Gastroesophageal sphincter (tissue), 4 donors: Measurements from ENCODE around the gene IFI6. TPM values are rescaled to one million over a fixed set of nuclear protein-coding genes. Genes with fewer than 3 reads are reported as not detected.
"Not testable (repeated sequence)": the region's sequence is repeated elsewhere in the genome, so short reads cannot be mapped to it uniquely, and the experiment has no call there.

ENCODE experiments used
- ATAC-seq: fragments of 150-250 bp; one replicate; pipeline ENCODE4 v1.9.1; 2016; ENCODE audit warnings: mild to moderate bottlenecking, moderate library complexity
- H3K27ac ChIP-seq, 4 donors: fragments of 200-600 bp; sonication (generic) in 3 of 4; 1 replicate in 3 of 4; 2 replicates in 1 of 4; pipeline ENCODE4 v1.5.1; 2016 to 2019
- H3K27me3 ChIP-seq: fragments of 200-600 bp; sonication (generic); one replicate; pipeline ENCODE4 v1.5.1; 2019
- H3K36me3 ChIP-seq, 2 donors: fragments of 200-600 bp; sonication (generic); one replicate each; pipeline ENCODE4 v1.5.1; 2019; ENCODE audit warnings: control low read depth in 1 of 2
- H3K4me1 ChIP-seq, 3 donors: fragments of 200-600 bp; sonication (generic); 1 replicate in 2 of 3; 2 replicates in 1 of 3; pipeline ENCODE4 v1.5.1; 2016 to 2019; ENCODE audit warnings: control low read depth in 2 of 3
- H3K4me3 ChIP-seq, 2 donors: fragments of 200-600 bp; sonication (generic); one replicate each; pipeline ENCODE4 v1.5.1; 2019; ENCODE audit warnings: mild to moderate bottlenecking in 1 of 2, moderate library complexity in 1 of 2
- H3K9me3 ChIP-seq, 3 donors: fragments of 200-600 bp; sonication (generic); one replicate each; pipeline ENCODE4 v1.5.1; 2017 to 2019; ENCODE audit warnings: control low read depth in 2 of 3
- CTCF ChIP-seq, 4 experiments: fragments of 200-600 bp in 2 of 4; fragments of 450-650 bp in 2 of 4; sonication (generic) in 1 of 4; IDR thresholded peaks; one replicate each; pipeline ENCODE4 v1.5.1; 2017 to 2019; ENCODE audit warnings: antibody characterized with exemption in 4 of 4, mild to moderate bottlenecking in 2 of 4, moderate library complexity in 2 of 4
- EP300 ChIP-seq: sonication (generic); formaldehyde crosslinking; IDR thresholded peaks from one replicate; pipeline ENCODE4 v1.6.1; 2017; ENCODE audit warnings: antibody characterized with exemption, mild to moderate bottlenecking
- POLR2A ChIP-seq, 2 donors: fragments of 450-650 bp; IDR thresholded peaks; one replicate each; pipeline ENCODE4 v1.6.1; 2017; ENCODE audit warnings: antibody characterized with exemption in 2 of 2, mild to moderate bottlenecking in 2 of 2, moderate library complexity in 1 of 2
- POLR2AphosphoS5 ChIP-seq: sonication (generic); formaldehyde crosslinking; IDR thresholded peaks from one replicate; pipeline ENCODE4 v1.6.1; 2017; ENCODE audit warnings: antibody characterized with exemption
- WGBS, 2 donors: methylation state at CpG; one replicate each; pipeline ENCODE4 v1.1.5; 2018; ENCODE audit warnings: low coverage in 1 of 2; 5-methylcytosine and 5-hydroxymethylcytosine counted together
- total RNA-seq, 4 donors: library from RNA; depleted of rRNA; stranded (reverse); fragments of >200 nt; gene quantifications; one replicate each; pipeline ENCODE4 v1.1.0, GENCODE V29; 2016

The IFI6 gene
- total RNA-seq, 4 donors from 2014 or later, result 28.5 to 98.5 (median 55.1) TPM

GRCh38 chr1:27713139-27713725 is 41.2 kb upstream of the IFI6 start:
- H3K27ac ChIP-seq, result no peak overlapping the region
- no peak overlapping the region for H3K4me3 ChIP-seq
- no peaks in the 10 kb centered on the region for H3K4me1 ChIP-seq
- no peaks in the 10 kb centered on the region for H3K36me3 ChIP-seq
- H3K27me3 ChIP-seq, result no peaks in the 10 kb centered on the region
- no peaks in the 10 kb centered on the region for H3K9me3 ChIP-seq
- ATAC-seq, result no peak
- WGBS, 2 donors, result 33 to 54% methylated on average over 2 to 3 of the region's 3 CpGs
- TF ChIP-seq POLR2AphosphoS5 (no peak), POLR2A (IDR thresholded peaks at IDR 0.05) (no peak), CTCF (IDR thresholded peaks at IDR 0.05) (no peak), EP300 (no peak)

DNA sequence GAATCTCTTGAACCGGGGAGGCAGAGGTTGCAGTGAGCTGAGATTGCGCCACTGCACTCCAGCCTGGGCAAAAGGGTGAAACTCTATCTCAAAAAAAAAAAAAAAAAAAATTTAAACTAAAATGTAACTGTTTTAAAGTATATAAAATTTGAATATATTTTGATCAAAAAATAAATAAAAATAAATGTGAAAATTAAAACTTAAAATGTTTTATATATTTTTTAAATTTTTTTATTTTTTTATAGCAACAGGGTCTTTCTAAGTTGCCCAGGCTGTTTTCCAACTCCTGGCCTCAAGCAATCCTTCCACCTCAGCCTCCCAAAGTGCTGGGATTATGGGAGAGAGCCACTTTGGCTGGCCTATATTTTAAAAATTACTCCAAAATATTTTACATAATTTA is 38.6 kb upstream of the IFI6 start:
- H3K27ac ChIP-seq, result no peak overlapping the region
- H3K36me3 ChIP-seq, result no peaks in the 10 kb centered on the region
- no peaks in the 10 kb centered on the region for H3K4me1 ChIP-seq
- H3K27me3 ChIP-seq, result no peaks in the 10 kb centered on the region
- 95% methylated on average over 2 of the region's 2 CpGs; no CpG with 5 or more reads in 1 of the 2 donors for WGBS, 2 donors
- H3K9me3 ChIP-seq, result no peaks in the 10 kb centered on the region
- ATAC-seq, result no peak
- H3K4me3 ChIP-seq, result no peak overlapping the region
- no peak for TF ChIP-seq POLR2A (IDR thresholded peaks at IDR 0.05)
- no peak for TF ChIP-seq EP300
- no peak for TF ChIP-seq POLR2AphosphoS5
- TF ChIP-seq CTCF (IDR thresholded peaks at IDR 0.05), result no peak

- Histone ChIP-seq H3K9me3 (peaks cover 0 to 10% (median 0%) of the 10 kb centered on the region in 3 donors), H3K4me3 (no peak overlapping the region), H3K4me1 (no peaks in the 10 kb centered on the region), H3K36me3 (no peaks in the 10 kb centered on the region), H3K27ac (no peak overlapping the region), H3K27me3 (peaks cover 7% of the 10 kb centered on the region)
- no peak for TF ChIP-seq POLR2A (IDR thresholded peaks at IDR 0.05)
- no peak for TF ChIP-seq POLR2AphosphoS5
- TF ChIP-seq EP300, result no peak
- ATAC-seq, result no peak
- 53 to 83% methylated on average over 2 of the region's 2 CpGs for WGBS, 2 donors
These were observed 33.6 kb upstream of the IFI6 start for GRCh38 chr1:27705545-27705944.

DNA sequence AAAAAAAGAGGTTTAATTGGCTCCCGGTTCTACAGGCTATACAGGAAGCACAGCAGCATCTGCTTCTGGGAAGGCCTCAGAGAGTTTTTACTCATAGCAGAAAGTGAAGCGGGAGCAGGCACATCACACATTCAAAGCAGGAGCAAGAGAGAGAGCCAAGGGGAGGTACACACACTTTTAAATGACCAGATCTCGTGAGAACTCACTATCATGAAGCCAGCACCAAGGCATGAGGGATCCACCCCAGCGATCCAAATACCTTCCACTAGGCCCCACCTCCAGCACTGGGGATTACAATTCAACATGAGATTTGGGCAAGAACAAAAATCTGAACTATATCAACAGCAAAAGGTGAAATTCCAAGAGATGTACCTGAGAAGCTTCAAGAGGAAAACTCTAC is 33.0 kb upstream of the IFI6 start:
- ATAC-seq, result no peak
- no peak overlapping the region for H3K4me3 ChIP-seq
- H3K4me1 ChIP-seq, result no peaks in the 10 kb centered on the region
- H3K36me3 ChIP-seq, result no peaks in the 10 kb centered on the region
- no peak overlapping the region for H3K27ac ChIP-seq
- WGBS, 2 donors, result 61 to 73% methylated on average over 4 of the region's 4 CpGs
- TF ChIP-seq CTCF (IDR thresholded peaks at IDR 0.05) (no peak), POLR2AphosphoS5 (no peak), EP300 (no peak), POLR2A (IDR thresholded peaks at IDR 0.05) (no peak)
- H3K27me3 ChIP-seq, result peaks cover 7% of the 10 kb centered on the region
- peaks cover 0 to 10% (median 0%) of the 10 kb centered on the region in 3 donors for H3K9me3 ChIP-seq

GRCh38 chr1:27696835-27697234 is 24.8 kb upstream of the IFI6 start:
- H3K27ac ChIP-seq, result not testable (repeated sequence)

DNA sequence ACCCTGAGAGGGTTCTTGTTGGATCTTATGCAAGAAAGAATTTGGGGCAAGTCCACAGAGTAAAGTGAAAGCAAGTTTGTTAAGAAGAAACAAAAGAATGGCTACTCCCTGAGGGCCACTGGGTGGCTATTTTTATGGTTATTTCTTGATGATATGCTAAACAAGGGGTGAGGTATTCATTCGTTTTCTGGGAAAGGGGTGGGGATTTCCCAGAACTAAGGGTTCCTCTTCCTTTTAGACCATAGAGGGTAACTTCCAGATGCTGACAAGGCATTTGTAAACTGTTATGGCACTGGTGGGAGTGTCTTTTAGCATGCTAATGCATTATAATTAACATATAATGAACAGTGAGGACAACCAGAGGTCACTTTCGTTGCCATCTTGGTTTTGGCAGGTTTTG is 18.2 kb upstream of the IFI6 start:
- TF ChIP-seq POLR2A (IDR thresholded peaks at IDR 0.05) (no peak), EP300 (no peak), POLR2AphosphoS5 (no peak), CTCF (IDR thresholded peaks at IDR 0.05) (no peak)
- Histone ChIP-seq H3K4me1 (no peaks in the 10 kb centered on the region), H3K4me3 (no peak overlapping the region), H3K9me3 (no peaks in the 10 kb centered on the region), H3K27ac (no peak overlapping the region), H3K27me3 (peaks cover 14% of the 10 kb centered on the region), H3K36me3 (no peaks in the 10 kb centered on the region)
- no peak for ATAC-seq
- WGBS, 2 donors, result 50 to 59% methylated on average over 2 of the region's 2 CpGs

More at GRCh38 chr1:27696835-27697234, 24.8 kb upstream of the IFI6 start:
- H3K36me3 ChIP-seq, ATAC-seq, H3K4me1 ChIP-seq, H3K9me3 ChIP-seq, H3K27me3 ChIP-seq, H3K4me3 ChIP-seq: not testable (repeated sequence)
- WGBS, 2 donors, result 53% methylated on average over 6 of the region's 9 CpGs; no CpG with 5 or more reads in 1 of the 2 donors
